Sciatic nerve (tissue), 2 donors: ENCODE results near the gene ZNF593. TPM values are rescaled to one million over a fixed set of nuclear protein-coding genes. Genes with fewer than 3 reads are reported as not detected.

Source experiments
- ATAC-seq: fragments of 200-7000 bp; cut with Tn5 transposase; one replicate; pipeline ENCODE4 v1.9.1; 2020; ENCODE audit warnings: mild to moderate bottlenecking, moderate library complexity
- DNase-seq: peaks from one replicate; pipeline ENCODE4 v3.0.0-alpha.2; 2020; ENCODE audit warnings: low spot score
- intact Hi-C: fragments of 100-400 bp; cut with DNase I; formaldehyde crosslinking; loops from one replicate; pipeline ENCODE4 v1.14.2; 2022
- total RNA-seq: library from RNA; stranded (reverse); fragmentation: NEBNext Ultra II Directional; extraction: Animal tissue kit (Norgen Biotek cat#: 25700); gene quantifications from one replicate; pipeline ENCODE4 v1.2.1, GENCODE V29; 2021
- donor health status: DM: no; HTN: no; CAD: no.
- donor health status: DM: no; HTN: no; CAD: no.

Gene ZNF593
- total RNA-seq = 18.3 TPM

DNA sequence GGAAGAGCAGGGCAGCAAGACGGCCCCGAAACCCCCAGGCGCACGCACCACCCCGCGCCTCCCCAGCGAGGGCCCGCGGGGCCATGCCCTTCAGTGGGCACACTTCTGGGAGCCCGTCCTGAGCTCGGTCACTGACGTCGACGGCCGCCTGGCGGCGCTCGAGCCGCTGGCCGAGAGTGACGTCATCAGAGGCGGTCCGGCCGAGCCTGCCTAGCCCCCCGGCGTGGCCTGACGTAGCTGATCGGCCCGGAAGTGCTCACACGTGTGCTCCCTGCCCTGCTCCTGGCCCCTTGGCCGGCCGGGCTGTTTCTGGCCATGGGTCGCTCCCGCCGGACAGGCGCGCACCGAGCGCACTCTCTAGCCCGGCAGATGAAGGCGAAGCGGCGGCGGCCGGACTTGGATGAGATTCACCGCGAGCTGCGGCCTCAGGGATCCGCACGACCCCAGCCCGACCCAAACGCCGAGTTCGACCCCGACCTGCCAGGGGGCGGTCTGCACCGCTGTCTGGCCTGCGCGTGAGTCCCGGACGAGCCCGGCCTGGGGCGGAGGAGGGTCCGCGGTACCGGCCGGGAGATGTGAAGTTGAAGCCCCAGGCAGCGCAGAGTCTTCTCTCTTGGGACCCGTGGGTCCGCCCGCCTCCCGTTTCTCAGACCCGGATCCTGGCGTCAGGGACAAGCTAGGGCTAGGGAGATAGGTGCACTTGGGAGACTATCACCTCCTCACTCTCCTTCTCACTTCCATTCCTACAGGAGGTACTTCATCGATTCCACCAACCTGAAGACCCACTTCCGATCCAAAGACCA is at the start of gene ZNF593:
Gene ZNF593, plus strand, starts transcription at position 240 of the 803 bp plus-strand sequence. Its CDS starts 76 bp downstream, at position 316.
- ATAC-seq (peak; percentile 98), DNase-seq (peak; percentile 95)
- intact Hi-C loops = no loop called here

DNA sequence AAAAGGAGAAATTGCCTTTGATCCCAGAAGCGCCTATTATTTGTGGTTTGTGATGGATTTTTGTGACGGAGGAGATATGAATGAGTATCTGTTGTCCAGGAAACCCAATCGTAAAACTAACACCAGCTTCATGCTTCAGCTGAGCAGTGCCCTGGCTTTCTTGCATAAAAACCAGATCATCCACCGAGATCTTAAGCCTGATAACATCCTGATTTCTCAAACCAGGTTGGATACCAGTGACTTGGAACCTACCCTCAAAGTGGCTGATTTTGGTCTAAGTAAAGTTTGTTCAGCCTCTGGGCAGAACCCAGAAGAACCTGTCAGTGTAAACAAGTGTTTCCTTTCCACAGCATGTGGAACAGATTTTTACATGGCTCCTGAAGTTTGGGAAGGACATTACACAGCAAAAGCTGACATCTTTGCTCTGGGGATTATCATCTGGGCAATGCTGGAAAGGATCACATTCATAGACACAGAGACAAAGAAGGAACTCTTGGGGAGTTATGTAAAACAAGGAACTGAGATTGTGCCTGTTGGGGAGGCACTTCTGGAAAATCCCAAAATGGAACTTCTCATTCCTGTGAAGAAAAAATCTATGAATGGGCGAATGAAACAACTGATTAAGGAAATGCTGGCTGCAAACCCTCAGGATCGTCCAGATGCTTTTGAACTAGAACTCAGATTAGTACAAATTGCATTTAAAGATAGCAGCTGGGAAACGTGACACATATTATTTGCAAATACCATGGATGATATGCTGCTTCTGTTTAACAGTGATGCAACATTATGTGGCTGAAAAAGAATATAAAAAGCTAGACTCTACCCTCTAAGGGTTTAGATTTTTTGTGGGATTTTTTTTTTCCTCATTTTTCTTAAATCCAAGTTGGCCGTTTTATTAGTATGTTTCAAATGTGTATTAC is 47.6 kb upstream of the ZNF593 start:
- intact Hi-C loops = no loop called here
- ATAC-seq (no peak), DNase-seq (no peak)

DNA sequence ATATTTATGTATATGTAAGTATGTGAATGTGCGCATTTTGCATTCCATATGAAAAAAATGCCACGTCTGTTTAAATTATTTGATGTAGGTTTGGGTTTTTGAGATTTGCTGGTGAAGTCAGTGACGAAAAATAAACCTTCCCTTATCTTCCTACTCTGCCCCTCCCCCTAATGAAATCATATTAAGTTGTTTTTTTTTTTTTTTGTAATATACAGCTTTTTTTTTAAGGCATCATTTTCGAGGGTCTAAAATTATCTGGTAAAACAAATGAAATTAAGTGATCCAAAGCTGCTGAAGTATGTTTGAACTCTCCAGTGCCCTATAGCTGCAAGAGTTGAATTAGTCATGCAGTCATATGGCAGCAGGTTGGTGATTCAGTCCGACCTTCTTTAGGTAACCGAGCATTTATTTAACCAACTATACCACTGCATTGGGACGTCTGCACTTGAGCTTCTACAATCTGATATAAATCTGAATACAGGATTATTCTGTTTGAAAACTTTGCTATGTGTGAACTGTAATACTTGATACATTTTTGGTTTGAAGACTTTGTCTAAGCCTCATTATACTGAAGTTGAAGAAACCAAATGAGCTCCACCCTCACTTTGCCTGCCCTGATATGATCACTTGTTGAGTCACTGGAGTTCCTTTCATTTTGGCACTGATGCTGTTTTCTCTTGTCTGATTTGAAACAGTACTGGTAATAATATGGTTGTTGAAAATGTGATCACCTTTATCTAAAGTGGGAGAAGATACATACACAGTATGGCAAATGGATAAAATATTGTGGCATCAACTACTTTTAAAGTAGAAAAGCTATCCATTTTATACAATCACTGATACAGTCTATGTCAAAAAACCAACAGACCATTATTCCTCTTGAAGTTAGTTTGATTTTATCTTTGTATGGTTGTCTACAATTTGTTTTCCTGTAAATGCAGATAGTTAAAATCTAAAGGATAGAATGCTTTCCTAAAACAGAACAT is 46.4 kb upstream of the ZNF593 start:
- DNase-seq (no peak), ATAC-seq (no peak)
- intact Hi-C loops = no loop called here

DNA sequence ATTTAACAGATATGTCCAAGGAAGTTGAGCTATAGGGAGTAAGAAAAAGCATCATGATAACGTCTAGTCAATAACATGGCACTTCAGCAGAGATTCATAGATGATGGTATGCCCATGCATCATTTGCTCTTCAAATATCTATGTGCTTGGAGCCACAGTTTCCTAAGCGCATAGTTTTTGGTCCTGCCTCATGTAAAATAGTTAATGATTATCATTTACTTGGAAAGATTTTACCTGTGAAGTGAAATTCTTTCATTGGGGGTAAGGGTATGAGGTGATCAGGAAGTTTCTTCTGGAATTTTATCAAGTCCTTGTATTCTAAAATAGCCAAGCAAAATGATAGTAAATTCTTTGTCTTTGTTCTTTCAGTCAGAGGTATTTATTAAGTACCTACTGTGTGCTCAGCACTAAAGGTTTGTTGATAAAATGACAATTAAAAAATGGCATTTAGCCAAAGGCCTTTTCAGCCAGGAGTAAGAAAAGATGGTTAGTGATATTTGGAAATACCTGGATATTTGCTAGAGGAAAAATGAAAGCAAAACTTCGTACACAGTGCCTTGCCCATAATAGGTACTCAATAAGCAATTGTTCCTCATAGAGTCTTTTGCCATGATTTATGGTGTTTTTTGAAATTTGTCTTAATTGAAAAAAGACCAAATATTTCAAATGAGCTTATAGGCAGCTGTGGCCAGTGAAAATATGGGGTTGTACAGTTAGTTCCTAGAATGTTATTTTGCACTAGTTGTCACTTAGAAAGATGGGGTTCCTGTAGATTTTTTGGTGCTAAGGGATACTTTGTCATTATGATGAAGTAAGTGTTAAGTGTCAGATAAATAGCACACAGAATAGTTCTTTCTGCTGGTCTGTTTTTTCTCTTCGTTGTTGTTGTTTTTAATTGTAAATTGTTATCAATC is 45.0 kb upstream of the ZNF593 start:
- DNase-seq (no peak), ATAC-seq (no peak)
- intact Hi-C loops = no loop called here

DNA sequence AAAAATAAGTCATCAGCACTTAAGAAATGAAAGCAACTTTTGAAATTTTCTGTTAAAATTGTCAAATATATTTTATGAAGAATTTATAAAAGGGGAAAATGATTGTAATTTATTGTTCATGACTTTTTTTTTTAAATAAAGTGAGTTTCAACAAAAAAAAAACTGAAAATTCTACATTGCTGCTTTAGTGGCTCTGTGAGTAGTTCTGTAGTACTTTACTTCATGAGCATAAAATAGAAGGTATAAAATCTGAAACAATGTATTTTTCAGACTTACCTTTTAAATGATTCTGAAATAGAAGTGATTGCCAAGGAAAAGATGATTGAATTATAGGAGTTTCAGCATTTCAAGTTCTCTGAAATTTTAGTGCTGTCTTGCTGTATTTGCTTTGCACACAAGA is 44.3 kb upstream of the ZNF593 start:
- DNase-seq = no peak
- intact Hi-C loops = no loop called here
- ATAC-seq = no peak

DNA sequence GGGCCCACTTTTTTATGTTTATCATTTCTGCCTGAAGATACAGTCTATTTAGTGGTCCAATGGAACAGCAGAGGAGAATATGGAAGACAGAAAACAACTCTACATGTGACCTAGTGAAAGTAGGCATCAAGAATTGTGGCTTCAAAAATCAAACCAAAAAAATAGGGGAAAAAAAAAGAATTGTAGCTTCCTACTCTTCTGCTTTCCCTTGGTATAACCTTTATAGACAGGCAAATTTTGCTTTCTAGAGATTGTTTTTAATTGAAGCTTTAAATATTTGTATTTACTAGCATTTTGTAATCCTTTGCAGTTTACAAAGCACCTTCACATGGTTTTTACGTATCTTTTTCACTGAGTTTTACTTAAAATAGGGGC is 43.8 kb upstream of the ZNF593 start:
- DNase-seq (no peak), ATAC-seq (no peak)
- intact Hi-C loops = no loop called here

DNA sequence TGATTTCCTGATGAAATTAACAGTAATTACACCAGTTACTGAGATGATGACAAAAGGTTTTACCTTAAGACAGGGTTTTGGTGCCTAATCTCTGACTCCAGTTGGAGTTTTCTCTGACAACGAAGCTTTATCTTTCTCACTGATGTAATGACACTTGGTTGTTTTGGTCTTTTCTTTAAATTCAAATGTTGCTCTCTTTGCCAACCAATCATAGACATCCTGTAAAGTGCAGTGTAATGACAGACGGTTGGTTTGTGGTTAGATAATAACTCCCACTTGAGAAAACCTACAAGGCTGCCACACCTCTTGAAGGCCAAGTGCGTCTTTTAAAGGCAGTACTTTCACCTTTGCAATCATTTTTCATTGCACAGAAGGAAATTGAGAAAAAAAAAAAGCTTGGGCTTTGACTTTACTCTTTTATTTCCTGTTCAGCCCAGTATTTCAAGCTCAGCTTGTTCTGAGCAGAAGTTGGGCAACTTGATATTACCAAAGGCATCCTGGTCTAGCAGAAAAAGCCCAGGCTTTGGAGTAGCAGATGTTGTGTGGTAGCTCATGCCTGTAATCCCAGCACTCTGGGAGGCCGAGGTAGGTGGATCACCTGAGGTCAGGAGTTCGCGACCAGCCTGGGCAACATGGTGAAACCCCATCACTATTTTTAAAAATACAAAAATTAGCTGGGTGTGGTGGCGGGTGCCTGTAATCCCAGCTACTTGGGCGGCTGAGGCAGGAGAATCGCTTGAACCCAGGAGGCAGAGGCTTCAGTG is 43.2 kb upstream of the ZNF593 start:
- intact Hi-C loops = no loop called here
- DNase-seq (no peak), ATAC-seq (peak; percentile 52)

DNA sequence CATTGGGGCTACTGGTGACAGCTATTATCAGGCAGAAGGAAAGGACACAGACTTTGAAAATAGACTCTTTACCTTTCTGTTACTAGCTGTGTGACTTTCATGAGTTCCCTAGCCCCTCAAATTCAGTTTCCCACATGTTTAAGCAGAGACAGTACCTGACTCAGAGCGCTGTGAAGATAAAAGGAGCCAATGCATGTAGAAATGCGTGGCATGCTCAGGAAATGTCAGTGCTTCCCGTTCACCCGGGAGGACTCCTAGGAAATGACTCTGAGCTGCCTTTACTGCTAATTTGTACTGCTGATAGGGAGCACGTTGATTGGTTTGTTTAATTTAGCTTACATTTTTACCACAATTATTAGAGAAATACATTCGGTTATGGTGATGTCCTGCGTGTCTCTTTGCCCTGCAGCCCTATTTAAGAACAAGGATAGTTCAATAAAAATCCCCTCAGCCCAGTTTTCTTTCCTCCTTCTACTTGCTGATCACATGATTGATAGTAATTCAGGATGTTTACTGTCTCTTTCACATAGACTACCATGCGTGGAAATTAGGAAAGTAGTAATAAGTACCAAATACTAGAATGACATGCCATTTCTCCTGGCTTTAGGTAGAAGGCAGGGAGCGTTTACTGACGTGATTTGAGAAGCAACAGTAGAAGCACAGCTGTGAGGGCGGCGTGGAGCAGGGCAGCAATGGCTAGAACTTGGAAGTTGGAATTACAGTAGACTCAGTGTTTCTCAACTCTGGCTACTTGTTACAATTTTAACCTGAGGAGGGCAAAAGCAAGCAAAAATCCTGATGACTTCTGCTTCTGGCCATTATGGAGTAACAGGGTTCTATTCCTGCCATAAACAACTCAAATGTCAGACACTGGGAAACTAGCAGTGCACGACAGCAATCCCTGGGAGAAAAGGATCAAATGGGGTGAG is 42.2 kb upstream of the ZNF593 start:
- no peak for ATAC-seq

DNA sequence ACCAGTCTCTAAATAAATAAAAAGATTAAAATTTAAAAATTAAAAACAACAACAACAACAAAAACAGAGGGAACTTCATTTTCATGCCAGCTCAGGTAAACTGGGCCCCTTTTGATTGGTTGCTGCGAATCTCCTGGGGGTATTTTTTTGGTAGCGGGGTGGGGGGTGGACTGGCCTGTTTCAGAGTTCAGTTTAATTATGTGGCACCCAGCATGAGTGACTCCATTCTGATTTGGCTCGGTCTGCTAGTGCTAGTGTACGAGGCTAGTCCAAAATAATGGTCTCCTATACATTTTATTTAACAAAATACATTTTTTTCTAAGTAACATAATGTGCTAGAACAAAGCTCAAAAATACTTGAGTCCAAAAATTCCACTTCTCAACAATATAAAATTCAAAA is 39.9 kb upstream of the ZNF593 start:
- intact Hi-C loops = no loop called here
- no peak for DNase-seq
- ATAC-seq = no peak

More for the DNA sequence above, 42.2 kb upstream of the ZNF593 start:
- DNase-seq = no peak
- intact Hi-C loops = no loop called here

DNA sequence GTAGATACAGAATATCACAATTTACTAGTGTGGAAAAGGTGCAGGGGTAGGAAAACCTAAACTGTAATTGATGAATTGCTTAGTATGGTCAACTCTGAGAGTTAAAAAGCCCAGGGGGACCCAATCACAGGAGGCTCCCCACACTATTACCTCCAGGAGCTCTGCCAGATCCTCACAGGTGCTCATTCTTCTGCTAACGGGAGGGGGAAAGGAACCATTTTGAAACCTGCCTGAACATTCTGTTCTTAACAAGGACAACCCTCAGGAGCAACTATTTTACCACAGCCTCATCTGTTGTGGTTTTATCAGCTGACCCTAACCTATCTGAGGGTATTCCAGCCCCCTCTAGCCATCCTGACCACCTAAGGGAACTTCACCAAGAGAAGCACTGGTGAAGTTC is 39.0 kb upstream of the ZNF593 start:
- intact Hi-C loops = no loop called here
- ATAC-seq (no peak), DNase-seq (no peak)

DNA sequence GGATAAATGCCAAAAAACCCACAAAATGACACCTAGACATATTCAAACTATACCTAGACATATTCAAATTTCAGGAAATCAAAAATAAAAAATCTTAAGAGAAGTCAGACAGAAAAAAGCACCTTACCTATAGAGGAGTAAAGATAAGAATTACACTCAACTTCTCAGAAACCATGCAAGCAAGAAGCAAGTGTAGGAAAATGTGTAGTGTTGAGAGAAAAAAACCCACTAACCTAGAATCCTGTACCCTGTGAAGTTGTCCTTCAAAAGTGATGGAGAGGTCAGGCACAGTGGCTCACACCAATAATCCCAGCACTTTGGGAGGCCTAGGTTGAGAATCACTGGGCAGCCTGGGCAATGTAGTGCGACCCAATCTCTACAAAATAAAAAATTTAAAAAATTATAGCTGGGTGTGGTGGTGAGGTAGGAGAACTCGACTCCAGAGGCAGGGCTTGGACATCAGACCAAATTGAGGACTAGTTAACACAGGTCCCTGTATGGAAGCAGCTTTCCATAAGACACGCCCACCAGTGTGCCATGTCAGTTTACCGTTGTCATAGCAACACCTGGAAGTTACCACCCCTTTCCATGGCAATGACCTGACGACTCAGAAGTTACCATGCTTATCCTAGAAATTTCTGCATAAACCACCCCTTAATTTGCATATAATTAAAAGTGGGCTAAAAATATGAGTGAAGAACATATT is 37.4 kb upstream of the ZNF593 start:
- ATAC-seq (no peak), DNase-seq (no peak)
- intact Hi-C loops = no loop called here

DNA sequence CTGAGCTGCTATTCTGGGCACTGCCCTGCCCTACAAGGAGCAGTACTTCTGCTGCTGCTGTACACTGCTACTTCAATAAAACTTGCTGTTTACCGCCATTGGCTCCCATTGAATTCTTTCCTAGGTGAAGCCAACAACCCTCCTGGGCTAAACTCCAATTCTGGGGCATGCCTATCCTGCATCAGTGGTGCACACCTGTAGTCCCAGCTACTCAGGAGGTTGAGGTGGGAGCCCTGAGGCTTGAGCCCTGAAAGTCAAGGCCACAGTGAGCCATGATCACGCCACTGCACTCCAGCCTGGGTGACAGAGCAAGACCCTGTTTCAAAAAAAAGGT is 36.9 kb upstream of the ZNF593 start:
- intact Hi-C loops = no loop called here
- ATAC-seq = no peak
- no peak for DNase-seq

DNA sequence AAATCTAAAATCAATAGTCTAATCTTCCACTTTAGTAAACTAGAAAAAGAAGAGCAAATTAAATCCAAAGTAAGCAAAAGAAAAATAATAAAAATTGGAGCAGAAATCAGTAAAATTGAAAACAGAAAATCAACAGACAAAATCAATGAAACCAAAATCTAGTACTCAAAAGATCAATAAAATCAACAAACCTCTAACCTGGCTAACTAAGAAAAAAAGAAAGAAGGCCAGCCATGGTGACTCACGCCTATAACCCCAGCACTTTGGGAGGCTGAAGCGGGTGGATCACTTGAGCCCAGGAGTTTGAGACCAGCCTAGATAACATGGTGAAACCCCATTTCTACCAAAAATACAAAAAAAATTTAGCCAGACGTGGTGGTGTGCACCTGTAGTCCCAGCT is 35.2 kb upstream of the ZNF593 start:
- ATAC-seq (no peak), DNase-seq (no peak)
- intact Hi-C loops = no loop called here

DNA sequence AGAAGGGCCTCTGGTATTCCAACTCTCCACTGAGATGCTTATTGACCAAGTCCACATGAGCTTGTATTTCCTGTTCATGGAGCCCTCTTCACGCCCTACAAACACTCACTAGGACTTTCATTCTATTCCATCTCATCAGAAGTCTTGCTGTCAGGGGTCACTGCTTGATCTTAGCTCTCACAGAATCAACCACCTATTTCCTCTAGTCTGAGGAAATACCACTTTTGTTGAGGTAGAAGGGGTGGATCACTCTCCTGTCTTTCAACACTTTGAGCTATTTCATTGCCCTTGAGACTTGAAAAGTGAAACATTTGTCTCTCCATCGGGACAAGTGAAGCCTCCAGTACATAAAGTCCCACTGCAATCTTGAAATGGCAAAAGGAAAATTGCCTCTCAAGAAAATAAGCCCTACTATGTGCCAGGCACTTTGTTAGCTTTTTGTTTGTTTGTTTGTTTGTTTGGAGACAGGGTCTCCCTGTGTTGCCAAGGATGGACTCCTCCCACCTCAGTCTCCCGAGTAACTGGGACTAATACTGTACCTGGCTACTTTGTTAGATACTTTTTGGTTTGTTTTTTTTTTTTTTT is 30.6 kb upstream of the ZNF593 start:
- ATAC-seq (no peak), DNase-seq (no peak)
- intact Hi-C loops = no loop called here

DNA sequence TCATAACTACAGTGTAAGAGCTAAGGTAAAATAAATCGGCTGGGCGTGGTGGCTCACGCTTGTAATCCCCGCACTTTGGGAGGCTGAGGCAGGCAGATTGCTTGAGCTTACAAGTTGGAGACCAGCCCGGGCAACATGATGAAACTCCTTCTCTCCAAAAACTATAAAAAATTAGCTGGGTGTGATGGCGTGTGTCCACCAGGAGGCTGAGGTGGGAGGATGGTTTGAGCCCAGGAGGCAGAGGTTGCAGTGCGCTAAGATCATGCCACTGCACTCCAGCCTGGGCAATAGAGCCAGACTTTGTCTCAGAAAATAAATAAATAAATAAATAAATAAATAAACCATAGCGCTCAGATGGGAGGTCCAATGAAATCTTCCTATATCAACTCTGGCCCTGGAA is 27.5 kb upstream of the ZNF593 start:
- no peak for ATAC-seq
- no peak for DNase-seq
- intact Hi-C loops = no loop called here
